H1 (cell line): Measurements from ENCODE around the gene TRIM67. TPM values are rescaled to one million over a fixed set of nuclear protein-coding genes. Genes with fewer than 3 reads are reported as not detected.

Experiments used
- CTCF ChIA-PET: fragments of 300-600 bp; sonication (Branson Sonifier 250); formaldehyde crosslinking; loops from one replicate; lab custom pipeline; 2021; ENCODE audit not compliant: partially characterized antibody; lab: Charles Lee
- POLR2A ChIA-PET: fragments of 300-600 bp; sonication (Branson Sonifier 250); formaldehyde crosslinking; loops from one replicate; lab custom pipeline; 2021; ENCODE audit warnings: inconsistent platforms; ENCODE audit not compliant: partially characterized antibody; lab: Charles Lee
- DNase-seq, 2 experiments: peaks; one replicate each; pipeline versions ENCODE4 v3.0.0 to v3.0.0-alpha.2; 2010 to 2022; ENCODE audit warnings: low spot score in 2 of 2, low read depth in 1 of 2, mixed read lengths in 1 of 2
- FAIRE-seq: peaks from 2 replicates; lab custom pipeline; 2011; peaks lifted over from hg19 to GRCh38; lab: Jason Lieb, UNC
- H2AFZ ChIP-seq: 2 replicates; pipeline ENCODE4 v1.8.1; 2012; ENCODE audit warnings: low read length, inconsistent platforms
- H2AK5ac ChIP-seq: 2 replicates; pipeline ENCODE4 v1.6.1; 2013; ENCODE audit warnings: low read depth, low read length
- H2BK120ac ChIP-seq: replicated peaks from 2 replicates; pipeline ENCODE3; 2013; ENCODE audit warnings: low read depth, low read length, inconsistent platforms
- H2BK12ac ChIP-seq: 2 replicates; pipeline ENCODE4 v1.6.1; 2013; ENCODE audit warnings: low read depth, low read length
- H2BK15ac ChIP-seq: 2 replicates; pipeline ENCODE4 v1.6.1; 2013; ENCODE audit warnings: low read length
- H2BK20ac ChIP-seq: 2 replicates; pipeline ENCODE4 v1.6.1; 2013; ENCODE audit warnings: low read length
- H2BK5ac ChIP-seq: 2 replicates; pipeline ENCODE4 v1.6.1; 2013; ENCODE audit warnings: low read depth, low read length
- H3K14ac ChIP-seq: 2 replicates; pipeline ENCODE4 v1.6.1; 2013; ENCODE audit warnings: inconsistent platforms; ENCODE audit not compliant: insufficient read length
- H3K18ac ChIP-seq: 2 replicates; pipeline ENCODE4 v1.6.1; 2013; ENCODE audit warnings: low read length; ENCODE audit errors: extremely low read depth
- H3K23ac ChIP-seq: 2 replicates; pipeline ENCODE4 v1.6.1; 2013; ENCODE audit warnings: inconsistent platforms; ENCODE audit not compliant: insufficient read length
- H3K23me2 ChIP-seq: 2 replicates; pipeline ENCODE4 v1.6.1; 2013; ENCODE audit warnings: low read depth, low read length
- H3K27ac ChIP-seq: 2 replicates; pipeline ENCODE4 v1.6.1; 2011; ENCODE audit warnings: low read depth, low read length, inconsistent platforms
- H3K27me3 ChIP-seq, 4 experiments: replicated peaks in 1 of 4; 1 replicate in 1 of 4; 2 replicates in 3 of 4; pipeline versions ENCODE4 v1.6.1 to v1.8.1; 2011 to 2013; ENCODE audit warnings: low read length in 3 of 4, mild to moderate bottlenecking in 3 of 4, inconsistent platforms in 2 of 4, mixed read lengths in 2 of 4, moderate library complexity in 1 of 4; ENCODE audit not compliant: control insufficient read depth in 3 of 4, insufficient read depth in 3 of 4; ENCODE audit errors: extremely low read depth in 1 of 4
- H3K36me3 ChIP-seq, 4 experiments: 2 replicates each; pipeline versions ENCODE4 v1.6.1 to v1.8.1; 2011 to 2013; ENCODE audit warnings: mild to moderate bottlenecking in 4 of 4, low read length in 3 of 4, moderate library complexity in 2 of 4, control low read depth in 1 of 4, inconsistent platforms in 1 of 4; ENCODE audit not compliant: insufficient read depth in 4 of 4, control insufficient read depth in 2 of 4
- H3K4ac ChIP-seq: replicated peaks from 2 replicates; pipeline ENCODE3; 2013; ENCODE audit warnings: low read length, low read depth, mixed read lengths, inconsistent platforms; ENCODE audit not compliant: insufficient read length
- H3K4me1 ChIP-seq, 4 experiments: replicated peaks in 1 of 4; 1 replicate in 1 of 4; 2 replicates in 3 of 4; pipeline versions ENCODE4 v1.6.1 to v1.8.1; 2011 to 2013; ENCODE audit warnings: low read length in 3 of 4, inconsistent platforms in 2 of 4, mixed read lengths in 1 of 4; ENCODE audit not compliant: insufficient read depth in 4 of 4, control insufficient read depth in 3 of 4
- H3K4me2 ChIP-seq, 2 experiments: 2 replicates each; pipeline versions ENCODE4 v1.6.1 to v1.8.1; 2011 to 2013; ENCODE audit warnings: low read depth in 2 of 2, low read length in 2 of 2, control low read depth in 1 of 2, inconsistent platforms in 1 of 2, mild to moderate bottlenecking in 1 of 2; ENCODE audit not compliant: insufficient read depth in 1 of 2
- H3K4me3 ChIP-seq, 4 experiments: fragments of 200-600, 300-600 bp in 1 of 4; sonication (generic), shearing (Covaris generic), sonication (Bioruptor Twin) in 1 of 4; 2 replicates each; pipeline versions ENCODE4 v1.5.1 to v1.8.1; 2011 to 2016; ENCODE audit warnings: low read length in 4 of 4, low read depth in 3 of 4, control low read depth in 2 of 4, inconsistent platforms in 2 of 4, mild to moderate bottlenecking in 2 of 4, mixed read lengths in 1 of 4, moderate library complexity in 1 of 4; ENCODE audit not compliant: insufficient read depth in 2 of 4; ENCODE audit errors: extremely low read depth in 1 of 4
- H3K56ac ChIP-seq: replicated peaks from 2 replicates; pipeline ENCODE3; 2013; ENCODE audit warnings: low read depth, mild to moderate bottlenecking, mixed read lengths, low read length, inconsistent platforms; ENCODE audit not compliant: insufficient read length
- H3K79me1 ChIP-seq: 2 replicates; pipeline ENCODE4 v1.6.1; 2013; ENCODE audit warnings: low read depth, low read length, control low read depth
- H3K79me2 ChIP-seq, 2 experiments: 2 replicates each; pipeline versions ENCODE4 v1.6.1 to v1.8.1; 2012 to 2013; ENCODE audit warnings: low read length in 2 of 2, mild to moderate bottlenecking in 2 of 2, inconsistent platforms in 1 of 2; ENCODE audit not compliant: insufficient read depth in 2 of 2, control insufficient read depth in 1 of 2
- H3K9ac ChIP-seq, 4 experiments: replicated peaks in 1 of 4; 1 replicate in 1 of 4; 2 replicates in 3 of 4; pipeline versions ENCODE4 v1.6.1 to v1.8.1; 2011 to 2013; ENCODE audit warnings: low read depth in 3 of 4, low read length in 3 of 4, control low read depth in 2 of 4, mild to moderate bottlenecking in 2 of 4, moderate library complexity in 2 of 4, inconsistent platforms in 1 of 4; ENCODE audit errors: extremely low read depth in 1 of 4
- H3K9me3 ChIP-seq, 2 experiments: 2 replicates each; pipeline versions ENCODE4 v1.6.1 to v1.8.1; 2012 to 2013; ENCODE audit warnings: mild to moderate bottlenecking in 2 of 2, moderate library complexity in 2 of 2, control low read depth in 1 of 2, inconsistent platforms in 1 of 2, low read depth in 1 of 2, low read length in 1 of 2, mixed read lengths in 1 of 2; ENCODE audit not compliant: insufficient read depth in 2 of 2
- H4K20me1 ChIP-seq, 2 experiments: replicated peaks in 1 of 2; 2 replicates each; pipeline versions ENCODE3 to v1.8.1; 2011 to 2013; ENCODE audit warnings: inconsistent platforms in 2 of 2, low read length in 2 of 2, mild to moderate bottlenecking in 1 of 2; ENCODE audit not compliant: insufficient read depth in 2 of 2, control insufficient read depth in 1 of 2
- H4K5ac ChIP-seq: 2 replicates; pipeline ENCODE4 v1.6.1; 2013; ENCODE audit warnings: low read length, low read depth, mixed read lengths, inconsistent platforms; ENCODE audit not compliant: insufficient read length
- H4K8ac ChIP-seq: 2 replicates; pipeline ENCODE4 v1.8.0; 2013; ENCODE audit warnings: mild to moderate bottlenecking, moderate library complexity, low read length, inconsistent platforms; ENCODE audit not compliant: insufficient read depth; ENCODE audit errors: extremely low read depth
- H4K91ac ChIP-seq: replicated peaks from 2 replicates; pipeline ENCODE3; 2013; ENCODE audit warnings: low read length, mixed read lengths, inconsistent platforms; ENCODE audit not compliant: insufficient read length
- ATF2 ChIP-seq: IDR thresholded peaks from 2 replicates; pipeline ENCODE4 v1.6.1; 2012; ENCODE audit warnings: low read length, inconsistent platforms
- CHD2 ChIP-seq: IDR thresholded peaks from 2 replicates; pipeline ENCODE4 v1.6.1; 2012; ENCODE audit warnings: low read length, improper control_type of control experiment
- EZH2 ChIP-seq: fragments of 200-600 bp; sonication (generic); IDR thresholded peaks from 2 replicates; pipeline ENCODE4 v1.7.1; 2012; ENCODE audit warnings: low read depth, mild to moderate bottlenecking, moderate library complexity, low read length, inconsistent platforms; ENCODE audit not compliant: severe bottlenecking
- TAF1 ChIP-seq: IDR thresholded peaks from 2 replicates; pipeline ENCODE4 v1.6.1; 2011; ENCODE audit warnings: mild to moderate bottlenecking, low read depth, low read length
- WGBS, 2 experiments: shearing (Covaris generic) in 1 of 2; methylation state at CpG; one replicate each; pipeline versions ENCODE4 v1.1.6 to v1.1.7; 2013 to 2015; ENCODE audit warnings: low lambda C conversion rate in 2 of 2, mixed read lengths in 2 of 2, inconsistent platforms in 1 of 2, low coverage in 1 of 2, missing lambda C conversion rate in 1 of 2; ENCODE audit not compliant: insufficient replicate concordance in 2 of 2, insufficient coverage in 1 of 2, insufficient read length in 1 of 2; ENCODE audit errors: extremely low coverage in 1 of 2, missing lambda C conversion rate in 1 of 2; 5-methylcytosine and 5-hydroxymethylcytosine counted together
- polyA plus RNA-seq, 7 experiments: library from polyadenylated mRNA; depleted of rRNA in 3 of 7; stranded (reverse) in 5 of 7; unstranded in 2 of 7; fragments of >200 nt in 5 of 7; fragments of 200-250 nt in 2 of 7; gene quantifications; 1 replicate in 5 of 7; 2 replicates in 1 of 7; 4 replicates in 1 of 7; pipeline versions ENCODE4 v1.2.1 to v1.2.3, GENCODE V29; 2011 to 2013; ENCODE audit warnings: missing spikeins in 2 of 7, mixed read lengths in 2 of 7
- total RNA-seq: library from RNA; stranded (reverse); fragmentation: NEBNext Ultra II Directional; extraction: Animal tissue kit (Norgen Biotek cat#: 25700); gene quantifications from 2 replicates; pipeline ENCODE4 v1.2.1, GENCODE V29; 2021

Gene TRIM67
- total and polyA plus RNA-seq, 2 of the 8 experiments (the other 6 are each of a cell fraction or from before 2014, with no cell fraction given), result under 0.01 TPM; not detected in 1

GRCh38 chr1:231220801-231221200, 58.9 kb downstream of the TRIM67 start:
- no peaks in the 10 kb centered on the region for H3K9me3 ChIP-seq
- no peak overlapping the region for H3K14ac ChIP-seq
- no peak overlapping the region for H4K5ac ChIP-seq
- H2BK120ac ChIP-seq, result no peak overlapping the region
- no peak overlapping the region for H2AK5ac ChIP-seq
- H4K20me1 ChIP-seq, result no peaks in the 10 kb centered on the region
- H3K23me2 ChIP-seq, result no peaks in the 10 kb centered on the region
- no peak for FAIRE-seq
- no peak overlapping the region for H3K4me3 ChIP-seq
- H3K36me3 ChIP-seq, result peaks cover 0 to 13% (median 7%) of the 10 kb centered on the region in 4 experiments; a peak in 5 of 8 replicates
- no peak for DNase-seq
- no peak overlapping the region for H2BK5ac ChIP-seq
- H3K4me1 ChIP-seq, result peaks cover 0 to 4% (median under 1%) of the 10 kb centered on the region in 4 experiments; a peak in 2 of 7 replicates
- no peak overlapping the region for H3K9ac ChIP-seq
- peaks cover 3 to 19% (median 10%) of the 10 kb centered on the region in 4 experiments; a peak in 6 of 7 replicates for H3K27me3 ChIP-seq
- H3K4ac ChIP-seq, result no peak overlapping the region
- H2BK20ac ChIP-seq, result no peak overlapping the region
- no peak overlapping the region for H3K4me2 ChIP-seq
- H3K23ac ChIP-seq, result no peak overlapping the region
- CTCF ChIA-PET, result interaction anchor here (0.6 to 1.6 kb wide), 2 partner anchors 10 to 536 kb away, joined by 3 to 8 read pairs; no protein-coding TSS in a partner anchor
- H3K18ac ChIP-seq, result no peak overlapping the region
- H2BK12ac ChIP-seq, result no peak overlapping the region
- no peak overlapping the region for H3K56ac ChIP-seq
- H4K91ac ChIP-seq, result no peak overlapping the region
- POLR2A ChIA-PET, result no interaction called here
- no peak overlapping the region for H4K8ac ChIP-seq
- 94% methylated on average over 11 of the region's 11 CpGs; no CpG with 5 or more reads in 1 of the 2 experiments for WGBS, 2 experiments
- H3K79me1 ChIP-seq, result no peaks in the 10 kb centered on the region
- no peak overlapping the region for H2AFZ ChIP-seq
- H2BK15ac ChIP-seq, result no peak overlapping the region
- H3K79me2 ChIP-seq, result no peaks in the 10 kb centered on the region
- H3K27ac ChIP-seq, result no peak overlapping the region
- TF ChIP-seq TAF1 (no peak), EZH2 (no peak), ATF2 (no peak), CHD2 (no peak)
